Panc1 (cell line): ENCODE measurements around the gene CCL28. TPM values are rescaled to one million over a fixed set of nuclear protein-coding genes. Genes with fewer than 3 reads are reported as not detected.

ENCODE experiments used
- ATAC-seq: fragments of 200-7000 bp; cut with Tn5 transposase; 2 replicates; pipeline ENCODE4 v1.9.1; 2020; ENCODE audit warnings: mild to moderate bottlenecking, moderate library complexity
- BruUV-seq: library from RNA; stranded (reverse); fragments of 400-500 nt; replicated peaks from 2 replicates; lab custom pipeline; 2021; lab: Mats Ljungman, UMichigan
- CTCF ChIA-PET: fragments of 300-600 bp; sonication (Branson Sonifier 250); formaldehyde crosslinking; loops from one replicate; lab custom pipeline; 2022; ENCODE audit warnings: antibody characterized with exemption; lab: Charles Lee
- POLR2A ChIA-PET: fragments of 300-600 bp; sonication (Branson Sonifier 250); formaldehyde crosslinking; loops from one replicate; lab custom pipeline; 2022; ENCODE audit warnings: antibody characterized with exemption; lab: Charles Lee
- DNase-seq: peaks from one replicate; pipeline ENCODE4 v3.0.0-alpha.2; 2010; ENCODE audit warnings: low read depth, low spot score
- H3K27ac ChIP-seq: 2 replicates; pipeline ENCODE4 v1.5.1; 2011; ENCODE audit warnings: mild to moderate bottlenecking, low read length, inconsistent platforms
- H3K27me3 ChIP-seq: fragments of 200-500 bp; sonication (Bioruptor generic); 2 replicates; pipeline ENCODE4 v1.6.0; 2014; ENCODE audit warnings: low read length, inconsistent platforms; ENCODE audit not compliant: control insufficient read depth, insufficient read depth
- H3K36me3 ChIP-seq: fragments of 200-500 bp; sonication (Bioruptor generic); 2 replicates; pipeline ENCODE4 v1.5.1; 2014; ENCODE audit warnings: inconsistent platforms, mild to moderate bottlenecking, low read length, moderate library complexity; ENCODE audit not compliant: control insufficient read depth, insufficient read depth
- H3K4me1 ChIP-seq: 2 replicates; pipeline ENCODE4 v1.5.1; 2011; ENCODE audit warnings: inconsistent platforms, mild to moderate bottlenecking, low read length, moderate library complexity; ENCODE audit not compliant: control insufficient read depth, insufficient read depth
- H3K4me3 ChIP-seq, 2 experiments: 2 replicates each; pipeline ENCODE4 v1.5.1; 2011 to 2012; ENCODE audit warnings: low read depth in 2 of 2, low read length in 2 of 2, mild to moderate bottlenecking in 2 of 2, inconsistent platforms in 1 of 2, moderate library complexity in 1 of 2
- H3K9me3 ChIP-seq: fragments of 200-500 bp; sonication (Bioruptor generic); 2 replicates; pipeline ENCODE4 v1.5.1; 2014; ENCODE audit warnings: low read depth, mild to moderate bottlenecking, inconsistent platforms, low read length, moderate library complexity; ENCODE audit not compliant: control insufficient read depth, insufficient read depth
- CTCF ChIP-seq: fragments of 450-650 bp; IDR thresholded peaks from 2 replicates; pipeline ENCODE4 v1.5.1; 2017; ENCODE audit warnings: mild to moderate bottlenecking
- POLR2AphosphoS5 ChIP-seq: IDR thresholded peaks from 2 replicates; pipeline ENCODE4 v1.6.1; 2012; ENCODE audit warnings: mild to moderate bottlenecking, low read depth, low read length, moderate library complexity
- REST ChIP-seq, 2 experiments: IDR thresholded peaks; 2 replicates each; pipeline ENCODE4 v1.6.1; 2011 to 2012; ENCODE audit warnings: low read depth in 2 of 2, control low read depth in 1 of 2, low read length in 1 of 2, mild to moderate bottlenecking in 1 of 2, moderate library complexity in 1 of 2; ENCODE audit not compliant: insufficient read depth in 1 of 2
- SIN3A ChIP-seq: IDR thresholded peaks from 2 replicates; pipeline ENCODE4 v1.6.1; 2012; ENCODE audit warnings: low read depth, mild to moderate bottlenecking, low read length, moderate library complexity, borderline replicate concordance; ENCODE audit not compliant: insufficient read depth
- TCF7L2 ChIP-seq: IDR thresholded peaks from 2 replicates; pipeline ENCODE4 v1.6.1; 2011; ENCODE audit warnings: mild to moderate bottlenecking, low read depth, low read length, inconsistent platforms
- in situ Hi-C: cut with HindIII; loops from 2 replicates; pipeline ENCODE4 v1.10.0; 2016; ENCODE audit warnings: low sequenced_read_pairs, low pct_unique_long_range_greater_than_20kb
- intact Hi-C: fragments of 100-400 bp; cut with micrococcal nuclease; formaldehyde crosslinking; loops from one replicate; pipeline ENCODE4 v1.10.0; 2022; ENCODE audit not compliant: unreplicated experiment
- total RNA-seq: library from RNA; stranded (reverse); gene quantifications from one replicate; pipeline ENCODE4 v1.2.1, GENCODE V29; 2021; ENCODE audit not compliant: unreplicated experiment

Gene CCL28
- total RNA-seq, 1 experiment from 2014 or later, result 5.8 TPM

- BruUV-seq, result no TSS peak
- CTCF ChIA-PET, result interaction anchor here (0.6 kb wide), 1 partner anchor 96 kb away, joined by 5 read pairs; no protein-coding TSS in a partner anchor
- Histone ChIP-seq H3K9me3 (no peaks in the 10 kb centered on the region), H3K4me3 (no peak overlapping the region), H3K27me3 (peaks cover 9% of the 10 kb centered on the region; the same call in 1 of the 2 replicates), H3K36me3 (no peaks in the 10 kb centered on the region), H3K4me1 (no peaks in the 10 kb centered on the region), H3K27ac (no peak overlapping the region)
- TF ChIP-seq TCF7L2, result no peak
- TF ChIP-seq POLR2AphosphoS5, result no peak
- TF ChIP-seq SIN3A, result no peak
- no peak for TF ChIP-seq REST (IDR thresholded peaks at IDR 0.05; ENCODE audit: insufficient read depth in 1 of 2, low read depth in 2 of 2, low read length in 1 of 2)
- TF ChIP-seq CTCF, result no peak
- ATAC-seq (no peak), DNase-seq (no peak)
- POLR2A ChIA-PET, result no interaction called here
- intact Hi-C loops, result no loop called here
- in situ Hi-C loops, result no loop called here
These were observed 63.3 kb downstream of the CCL28 start for GRCh38 chr5:43348861-43349363.

GRCh38 chr5:43348207-43348606 is 64.0 kb downstream of the CCL28 start:
- POLR2A ChIA-PET, result no interaction called here
- TF ChIP-seq SIN3A (no peak), CTCF (no peak), TCF7L2 (no peak), POLR2AphosphoS5 (no peak), REST (IDR thresholded peaks at IDR 0.05; ENCODE audit: insufficient read depth in 1 of 2, low read depth in 2 of 2, low read length in 1 of 2) (no peak)
- no TSS peak for BruUV-seq
- Histone ChIP-seq H3K27me3 (peaks cover 8% of the 10 kb centered on the region; the same call in 1 of the 2 replicates), H3K9me3 (no peaks in the 10 kb centered on the region), H3K36me3 (no peaks in the 10 kb centered on the region), H3K4me3 (no peak overlapping the region), H3K4me1 (no peaks in the 10 kb centered on the region), H3K27ac (no peak overlapping the region)
- CTCF ChIA-PET, result no interaction called here
- DNase-seq (no peak), ATAC-seq (no peak)
- intact Hi-C loops, result no loop called here
- in situ Hi-C loops, result no loop called here
